ENCODE data around the gene TBC1D22A. TPM values are rescaled to one million over a fixed set of nuclear protein-coding genes. Genes with fewer than 3 reads are reported as not detected.

Gene TBC1D22A
- total RNA-seq, 6 experiments from 2014 or later, result 20.4 to 24.1 (median 22.2) TPM

GRCh38 chr22:46802608-46803027, 40.2 kb downstream of the TBC1D22A start:
- H3K4me1 Mint-ChIP-seq (ENCODE audit: low read depth), result peaks cover 8% of the 10 kb centered on the region; the same call in 1 of the 2 replicates
- no peak overlapping the region for H3K4me3 Mint-ChIP-seq
- no peaks in the 10 kb centered on the region for H3K9me3 Mint-ChIP-seq
- peaks cover 18% of the 10 kb centered on the region for H3K36me3 Mint-ChIP-seq (ENCODE audit: low read depth)
- no peak for TF ChIP-seq CTCF (IDR thresholded peaks at IDR 0.05)
- no peak overlapping the region for H3K27ac Mint-ChIP-seq
- no peaks in the 10 kb centered on the region; the same call in 1 of the 2 replicates for H3K27me3 Mint-ChIP-seq (ENCODE audit: insufficient read depth)
- DNase-seq, result no peak

- Mint-ChIP-seq H3K27ac (no peak overlapping the region), H3K4me1 (ENCODE audit: low read depth) (peaks cover 8% of the 10 kb centered on the region; the same call in 1 of the 2 replicates), H3K9me3 (no peaks in the 10 kb centered on the region), H3K36me3 (ENCODE audit: low read depth) (peaks cover 18% of the 10 kb centered on the region), H3K4me3 (no peak overlapping the region), H3K27me3 (ENCODE audit: insufficient read depth) (no peaks in the 10 kb centered on the region; the same call in 1 of the 2 replicates)
- DNase-seq, result no peak
- peak; percentile 95 for TF ChIP-seq CTCF (IDR thresholded peaks at IDR 0.05)
Measured at GRCh38 chr22:46803031-46803880, 40.8 kb downstream of the TBC1D22A start.

- Mint-ChIP-seq H3K9me3 (no peaks in the 10 kb centered on the region), H3K4me1 (ENCODE audit: low read depth) (peaks cover 2% of the 10 kb centered on the region; the same call in 1 of the 2 replicates), H3K36me3 (ENCODE audit: low read depth) (peaks cover 15% of the 10 kb centered on the region), H3K27ac (no peak overlapping the region), H3K27me3 (ENCODE audit: insufficient read depth) (no peaks in the 10 kb centered on the region), H3K4me3 (no peak overlapping the region)
- no peak for DNase-seq
- no peak for TF ChIP-seq CTCF (IDR thresholded peaks at IDR 0.05)
Measured at GRCh38 chr22:46803936-46804335, 41.5 kb downstream of the TBC1D22A start.

- Mint-ChIP-seq H3K4me1 (ENCODE audit: low read depth) (no peaks in the 10 kb centered on the region), H3K27me3 (ENCODE audit: insufficient read depth) (no peaks in the 10 kb centered on the region; the same call in 1 of the 2 replicates), H3K27ac (no peak overlapping the region), H3K4me3 (no peak overlapping the region), H3K36me3 (ENCODE audit: low read depth) (peaks cover 13% of the 10 kb centered on the region), H3K9me3 (no peaks in the 10 kb centered on the region)
- no peak for TF ChIP-seq CTCF (IDR thresholded peaks at IDR 0.05)
- DNase-seq, result no peak
Measured at GRCh38 chr22:46806794-46807193, 44.3 kb downstream of the TBC1D22A start.

GRCh38 chr22:46807458-46807857, 45.0 kb downstream of the TBC1D22A start:
- no peaks in the 10 kb centered on the region for H3K9me3 Mint-ChIP-seq
- H3K4me1 Mint-ChIP-seq (ENCODE audit: low read depth), result no peaks in the 10 kb centered on the region
- no peak overlapping the region for H3K4me3 Mint-ChIP-seq
- DNase-seq, result no peak
- no peak for TF ChIP-seq CTCF (IDR thresholded peaks at IDR 0.05)
- no peaks in the 10 kb centered on the region; the same call in 1 of the 2 replicates for H3K27me3 Mint-ChIP-seq (ENCODE audit: insufficient read depth)
- H3K27ac Mint-ChIP-seq, result no peak overlapping the region
- H3K36me3 Mint-ChIP-seq (ENCODE audit: low read depth), result peaks cover 13% of the 10 kb centered on the region

Data from HFFc6 (cell line).